Stimulated activated CD4-positive, alpha-beta T cell treated with anti-CD3 and anti-CD28 coated beads, Interleukin-2, amount 100 ng/mL, for 24 hours (primary cell): ENCODE data around the gene ERCC1.

Source experiments
- DNase-seq, 2 donors: peaks; one replicate each; pipeline ENCODE4 v3.0.0-alpha.2; 2020

ERCC1 gene

GRCh38 chr19:45358213-45358792 is 65.4 kb downstream of the ERCC1 start:
- no peak for DNase-seq

DNA sequence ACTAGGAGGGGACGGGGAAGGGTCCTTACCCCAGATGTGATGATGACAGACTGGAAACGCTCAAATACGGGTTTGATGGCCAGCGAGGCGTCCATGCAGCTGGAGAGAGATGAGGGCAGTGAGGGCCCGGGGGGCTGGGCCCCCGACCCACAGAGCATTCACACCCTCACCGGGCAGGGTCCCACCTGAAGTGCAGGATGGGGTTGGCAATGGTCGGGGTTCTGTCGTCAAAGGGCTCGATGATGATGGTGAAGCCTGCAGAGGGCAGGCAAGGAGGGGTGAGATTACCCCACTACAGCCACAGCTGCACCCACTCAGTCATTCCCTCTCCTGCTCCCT is 66.3 kb downstream of the ERCC1 start:
- no peak for DNase-seq
